HG03139 (cell line): ENCODE measurements around the gene ABL1.

Source experiments
- ATAC-seq: cut with Tn5 transposase; IDR thresholded peaks from one replicate; pipeline ENCODE4 v1.9.1; 2021; ENCODE audit not compliant: unreplicated experiment

ABL1 gene

DNA sequence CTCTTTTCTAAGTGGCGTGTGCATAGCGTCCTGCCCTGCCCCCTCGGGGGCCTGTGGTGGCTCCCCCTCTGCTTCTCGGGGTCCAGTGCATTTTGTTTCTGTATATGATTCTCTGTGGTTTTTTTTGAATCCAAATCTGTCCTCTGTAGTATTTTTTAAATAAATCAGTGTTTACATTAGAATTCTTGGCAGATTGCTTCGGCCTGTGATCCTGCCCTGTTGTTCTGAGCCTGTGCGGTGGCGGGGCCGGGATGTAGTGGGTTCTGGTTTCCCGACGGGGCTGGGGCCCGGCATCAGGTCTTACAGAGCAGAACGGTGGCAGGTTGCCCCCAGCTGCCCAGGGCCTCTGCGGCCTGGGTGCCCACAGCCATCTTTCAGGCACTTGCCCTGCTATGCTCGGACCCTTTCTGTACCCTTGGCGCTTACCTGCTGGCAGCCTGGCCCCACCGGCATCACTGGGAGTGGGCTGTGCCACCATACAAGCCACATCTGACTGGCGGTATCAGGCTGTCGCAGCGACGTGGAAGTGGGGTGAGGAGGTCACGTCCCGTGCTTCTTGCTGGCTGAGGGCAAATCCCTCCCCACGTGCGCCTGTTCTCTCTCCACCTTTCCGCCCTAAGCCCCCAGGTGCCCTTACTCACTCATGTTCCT is 52.6 kb downstream of the ABL1 start:
- no peak for ATAC-seq

DNA sequence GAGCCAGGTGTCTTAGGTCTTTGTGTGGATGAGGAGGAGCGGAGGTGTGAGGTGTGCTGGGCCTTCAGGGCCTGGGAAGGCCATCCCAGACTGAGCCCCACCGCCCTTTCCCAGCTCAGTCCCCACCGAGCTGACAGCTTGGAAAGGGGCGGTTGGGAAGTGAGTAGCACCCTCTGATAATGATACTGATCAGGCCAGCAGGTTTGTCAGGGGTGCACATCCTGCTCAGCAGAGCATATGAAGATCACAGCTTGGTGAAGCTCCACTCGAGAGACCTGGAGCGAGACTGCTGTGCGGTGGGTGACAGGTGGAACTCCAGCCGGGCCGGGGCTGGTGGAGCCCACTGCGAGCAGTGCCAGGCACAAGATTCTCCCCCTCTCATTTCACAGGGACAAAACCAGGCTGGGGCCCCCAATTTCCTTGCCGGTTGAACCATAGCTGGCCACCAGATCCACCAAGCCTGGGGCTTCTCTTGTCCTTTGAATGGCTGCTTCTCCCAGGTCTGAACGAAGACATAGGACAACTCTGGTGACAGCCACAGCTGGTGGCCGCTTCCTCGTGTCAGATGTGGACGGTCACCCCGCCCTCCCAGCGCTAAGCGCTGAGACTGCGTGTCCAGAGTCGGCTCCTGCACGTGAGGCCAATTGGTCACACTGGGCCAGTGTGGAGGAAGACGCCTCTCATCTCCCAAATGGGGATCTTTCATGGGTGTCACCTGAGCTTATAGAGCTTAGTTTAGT is 53.3 kb downstream of the ABL1 start:
- ATAC-seq = no peak

DNA sequence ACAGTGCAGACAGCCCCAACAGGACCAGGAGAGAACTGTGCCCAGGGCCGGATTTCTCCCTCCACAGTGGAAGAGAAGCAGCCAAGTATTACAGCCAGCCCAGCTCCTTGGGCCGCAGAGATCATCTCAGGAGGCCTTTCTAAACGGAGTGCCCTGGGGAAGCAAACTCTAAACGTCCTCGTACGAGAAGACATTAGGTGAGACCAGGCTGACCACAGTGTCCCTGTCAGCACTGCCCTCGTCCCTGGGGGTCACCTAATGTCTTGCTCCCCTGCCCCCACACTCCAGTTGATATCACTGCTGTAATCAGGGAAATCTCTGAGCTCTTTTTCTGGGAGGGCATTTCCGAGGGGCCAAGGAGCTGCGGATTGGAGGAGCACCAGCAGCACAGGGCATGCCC is 55.1 kb downstream of the ABL1 start:
- no peak for ATAC-seq

DNA sequence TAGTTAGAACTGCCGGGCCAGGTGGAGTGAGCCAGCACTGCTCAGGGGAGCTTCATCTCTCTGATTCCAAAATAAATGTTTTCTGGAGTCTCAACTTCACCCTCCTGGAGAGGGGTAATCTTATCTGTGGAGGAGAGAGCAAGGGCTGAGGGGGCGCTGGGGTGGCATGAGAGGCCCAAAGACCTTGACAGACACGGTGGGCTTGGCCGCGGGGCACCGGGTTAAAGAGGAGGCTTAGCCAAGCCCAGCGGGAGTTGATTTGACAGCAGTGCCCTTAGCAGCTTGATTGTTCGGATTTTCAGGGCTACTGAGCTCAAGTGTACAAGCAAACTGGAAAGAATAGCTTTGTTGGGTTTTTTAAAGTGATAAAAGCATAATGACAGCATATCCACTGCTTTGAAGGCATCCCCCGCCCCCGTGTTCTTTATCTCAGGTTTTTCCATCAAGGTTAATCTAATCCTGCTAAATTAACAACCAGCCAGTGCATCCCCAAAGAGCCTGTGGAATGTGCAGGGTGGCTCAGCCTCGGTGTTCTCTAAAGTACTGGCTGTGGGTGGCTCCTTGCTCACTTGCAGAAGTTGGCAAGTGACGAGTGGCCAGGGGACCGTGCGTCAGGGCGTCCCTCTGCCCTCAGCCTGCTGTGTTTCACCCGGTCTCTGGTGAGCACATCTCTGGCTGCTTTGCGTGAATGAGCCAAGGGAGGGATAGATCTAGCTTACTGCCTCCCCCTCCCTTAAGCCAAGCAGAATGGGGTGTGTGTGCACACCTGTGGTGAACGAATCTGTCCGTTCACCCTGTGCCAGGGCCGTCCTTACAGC is 56.0 kb downstream of the ABL1 start:
- no peak for ATAC-seq

DNA sequence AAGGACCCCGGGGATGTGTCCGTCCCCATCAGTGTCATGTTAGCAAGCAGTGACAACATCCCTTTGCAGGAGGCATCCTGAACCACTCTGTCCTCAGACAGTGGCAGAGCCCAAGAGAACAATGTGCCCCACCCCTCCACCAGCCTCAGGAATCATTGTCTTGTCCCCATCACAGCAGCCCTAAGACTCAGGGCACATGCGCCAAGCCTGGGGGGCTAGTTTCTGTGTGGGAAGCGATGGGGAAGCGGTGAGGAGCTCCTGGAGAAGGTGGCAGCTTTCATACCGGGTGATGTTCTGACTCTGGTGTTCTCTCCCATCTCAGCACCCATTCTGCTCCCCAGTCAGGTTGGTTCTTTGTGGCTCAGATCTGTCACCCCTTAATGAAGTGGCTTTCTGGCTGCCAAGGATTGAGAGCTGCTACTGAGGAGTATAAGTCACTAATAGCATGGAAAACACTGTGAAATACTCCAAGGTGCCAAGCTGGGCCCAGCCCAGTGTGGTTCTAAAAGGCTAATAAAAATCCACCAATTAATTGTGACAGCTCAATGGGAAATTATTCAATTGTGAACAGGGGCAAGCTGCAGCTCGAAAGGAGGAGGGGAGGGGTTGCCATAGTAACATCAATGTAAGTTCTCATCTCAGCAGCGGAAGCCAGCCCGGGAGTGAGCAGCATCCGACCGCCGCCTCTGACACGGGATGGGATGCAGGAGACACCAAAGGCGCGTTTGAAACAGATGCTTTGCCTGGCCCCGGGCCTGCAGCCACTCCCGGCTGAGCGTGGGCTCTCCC is 56.8 kb downstream of the ABL1 start:
- no peak for ATAC-seq

DNA sequence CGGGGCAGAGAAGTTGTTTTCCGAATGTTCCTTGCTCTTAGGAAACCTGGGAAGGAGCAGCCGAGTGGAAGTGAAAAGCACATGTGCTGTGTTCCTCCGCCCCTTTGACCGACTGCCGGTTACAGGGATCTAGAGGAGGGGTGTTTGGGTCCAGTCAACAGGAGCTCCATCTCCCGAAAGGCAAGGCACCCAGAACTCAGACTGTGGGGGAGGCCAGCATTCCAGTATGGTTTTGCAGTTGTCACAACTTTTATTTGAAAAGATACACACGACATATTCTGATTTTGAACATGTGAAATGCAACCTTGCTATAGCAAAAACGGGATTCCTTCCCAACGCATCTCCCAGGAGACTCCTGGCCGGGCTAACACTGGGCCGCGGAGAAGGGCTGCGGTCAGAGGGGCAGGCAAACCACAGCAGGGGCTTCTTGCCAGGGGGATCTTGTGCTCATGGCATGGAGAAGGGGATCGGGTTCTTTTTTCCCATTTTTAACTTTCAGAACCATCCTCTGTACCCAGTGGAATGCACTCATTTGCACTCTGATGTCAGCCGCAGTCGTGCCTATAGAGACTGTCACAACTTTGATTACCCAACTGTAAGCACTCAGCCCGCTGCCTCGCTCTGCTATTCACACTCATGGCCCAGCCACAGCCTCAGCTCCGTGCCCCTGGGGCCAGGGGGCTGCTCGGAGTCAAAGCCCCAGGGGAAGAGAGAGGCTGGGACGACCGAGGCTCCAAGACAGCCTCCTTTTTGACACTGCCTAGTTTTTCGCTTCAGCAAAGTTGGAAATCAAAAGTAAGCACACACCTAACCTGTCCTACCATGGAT is 57.6 kb downstream of the ABL1 start:
- no peak for ATAC-seq

DNA sequence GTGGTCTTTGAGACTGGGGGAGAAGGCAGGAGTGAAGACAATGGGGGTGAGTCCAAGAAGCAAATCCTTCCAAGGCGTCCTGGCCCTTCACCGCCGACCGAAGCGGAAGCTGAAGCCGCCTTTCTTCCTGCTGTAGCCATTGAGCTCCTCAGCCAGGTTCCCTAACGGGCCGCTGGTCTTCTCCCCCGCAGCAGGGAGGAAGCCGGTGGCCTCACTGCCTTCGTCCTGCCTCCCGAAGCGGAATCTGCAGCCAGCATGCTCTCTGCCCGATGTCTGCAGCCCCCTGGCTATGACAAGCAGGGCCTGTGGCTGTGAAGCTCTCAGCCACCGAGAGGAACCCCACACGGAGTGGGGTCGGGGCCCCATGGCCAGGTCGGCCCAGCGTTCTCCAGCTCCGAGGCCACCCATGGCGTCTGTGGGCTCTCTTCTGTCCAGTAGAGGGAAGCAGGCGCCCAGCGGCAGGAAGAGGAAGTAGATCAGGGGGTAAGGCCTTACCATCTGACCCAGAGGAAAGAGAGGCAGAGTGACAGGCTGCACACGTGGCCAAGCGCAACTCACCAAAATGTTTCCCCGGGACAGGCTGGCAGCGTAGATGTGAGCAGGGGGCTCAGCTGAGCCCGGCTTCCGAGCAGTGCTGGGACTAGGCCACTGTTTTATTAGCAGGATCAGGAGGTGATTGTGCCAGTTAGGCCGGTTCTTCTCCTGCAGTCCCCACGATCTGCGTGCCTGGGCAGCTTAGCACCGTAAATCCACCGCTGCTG is 58.5 kb downstream of the ABL1 start:
- no peak for ATAC-seq

DNA sequence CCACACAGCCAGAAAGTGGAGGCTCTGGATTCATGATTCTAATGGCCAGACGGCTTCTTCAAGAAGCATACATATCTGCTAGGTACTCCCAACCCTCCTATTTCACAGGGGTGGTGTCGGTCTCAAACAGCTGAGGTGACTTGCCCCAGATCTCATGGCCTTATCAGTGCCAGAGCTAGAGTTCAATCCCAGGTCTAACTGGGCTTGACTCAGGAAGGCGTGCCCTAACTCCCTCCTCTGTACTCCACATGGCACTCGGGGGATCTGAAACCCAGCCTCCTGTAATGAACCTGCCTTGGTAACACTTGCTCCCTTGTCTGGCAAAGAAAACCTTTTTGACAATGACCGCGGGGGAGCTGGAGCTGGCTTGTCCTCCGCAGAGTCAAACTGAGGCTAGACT is 59.5 kb downstream of the ABL1 start:
- ATAC-seq = no peak

DNA sequence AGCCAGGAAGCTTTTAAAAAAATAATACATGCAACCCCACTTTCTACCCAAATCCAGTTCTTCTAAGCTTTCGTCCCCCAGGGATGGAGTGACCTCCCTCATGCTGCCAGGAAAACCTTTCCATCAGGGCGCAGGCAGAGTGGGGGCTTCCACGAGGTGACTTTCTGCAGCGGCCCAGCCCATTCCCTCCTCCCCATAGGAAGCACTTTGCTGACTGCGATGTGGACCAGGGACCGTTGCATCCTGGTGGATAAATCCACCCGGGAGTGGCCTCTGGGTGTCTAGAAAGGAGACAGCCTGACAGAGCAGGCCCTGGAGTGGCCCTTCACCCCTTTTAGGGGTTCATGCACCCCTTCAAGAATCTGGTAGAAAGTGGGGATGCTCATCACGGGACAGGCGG is 60.0 kb downstream of the ABL1 start:
- ATAC-seq = no peak

DNA sequence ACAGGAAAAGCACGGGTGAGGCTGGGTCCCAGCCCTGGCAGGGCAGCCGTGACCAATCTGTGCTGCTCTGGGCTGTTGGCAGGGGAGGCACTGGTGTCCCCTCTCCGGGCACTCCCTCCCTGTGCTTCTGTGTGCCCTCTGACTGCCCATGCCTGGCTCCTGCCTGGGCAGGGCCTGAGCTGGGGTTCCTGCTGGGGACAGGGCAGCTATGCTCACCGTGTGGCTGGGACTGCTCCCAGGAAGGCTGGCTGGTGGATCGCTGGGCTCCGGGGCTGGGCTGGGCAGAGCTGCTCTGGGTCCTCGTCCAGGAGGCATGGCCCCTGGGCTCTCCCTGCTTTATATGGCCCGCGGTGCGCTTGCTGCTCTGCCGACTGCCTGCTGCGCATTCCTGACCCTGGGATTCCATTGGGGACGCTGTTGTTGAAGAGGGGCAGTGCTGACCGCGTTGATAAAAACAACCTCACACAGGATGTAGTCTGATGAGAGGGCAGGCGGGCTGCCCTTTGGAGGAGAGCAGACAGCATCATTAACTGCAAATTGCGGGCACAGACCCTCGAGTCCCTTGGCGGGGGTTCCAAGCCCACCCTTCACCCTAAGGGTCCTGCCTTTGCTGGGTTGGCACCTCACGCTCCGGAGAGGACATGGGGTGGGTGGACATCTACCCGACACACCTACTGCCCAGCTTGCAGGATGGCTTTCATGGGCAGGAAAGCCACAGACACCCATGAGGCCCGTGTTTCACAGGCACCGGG is 60.6 kb downstream of the ABL1 start:
- no peak for ATAC-seq

DNA sequence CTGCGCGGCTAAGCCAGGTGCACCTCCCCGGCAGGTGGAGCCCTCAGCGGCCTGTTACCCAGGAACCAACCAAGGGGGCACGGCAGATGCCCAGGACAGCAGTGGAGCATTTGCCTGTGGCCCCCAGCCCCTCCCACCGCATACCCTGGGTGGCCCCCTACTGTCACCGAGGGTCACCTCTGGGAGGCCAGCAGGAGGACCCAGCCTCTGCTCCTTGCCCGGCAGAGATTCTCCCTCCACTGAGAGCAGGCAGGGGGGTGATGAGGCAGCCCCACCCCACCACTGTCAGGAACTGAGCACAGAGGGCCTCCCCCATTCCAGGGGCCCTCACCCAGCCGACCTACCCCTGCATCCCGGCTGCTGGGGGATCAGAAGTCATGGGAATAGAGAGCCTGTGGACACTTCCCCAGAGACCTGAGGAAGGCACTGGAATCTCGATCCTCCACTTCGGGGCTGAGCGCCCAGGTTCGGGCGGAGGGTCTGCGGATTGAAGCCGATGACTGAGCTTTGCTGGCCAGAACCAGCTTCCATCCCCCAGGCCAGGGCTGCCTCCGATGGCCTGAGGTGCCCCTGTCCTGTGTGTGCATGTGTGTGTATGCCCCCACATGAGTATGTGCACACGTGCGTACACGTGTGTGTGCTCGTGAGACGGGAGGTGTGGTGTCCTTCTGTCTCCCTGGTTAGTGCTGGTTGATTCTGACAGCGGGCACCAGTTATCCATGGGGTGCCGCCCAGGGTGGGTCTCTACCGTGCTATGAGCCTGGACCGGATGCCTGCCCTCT is 61.4 kb downstream of the ABL1 start, which contains the start of gene QRFP:
QRFP (minus strand) TSS at position 580 of the 782 bp plus-strand sequence. CDS start 2,974 bp downstream, outside the sequence.
- ATAC-seq = no peak

DNA sequence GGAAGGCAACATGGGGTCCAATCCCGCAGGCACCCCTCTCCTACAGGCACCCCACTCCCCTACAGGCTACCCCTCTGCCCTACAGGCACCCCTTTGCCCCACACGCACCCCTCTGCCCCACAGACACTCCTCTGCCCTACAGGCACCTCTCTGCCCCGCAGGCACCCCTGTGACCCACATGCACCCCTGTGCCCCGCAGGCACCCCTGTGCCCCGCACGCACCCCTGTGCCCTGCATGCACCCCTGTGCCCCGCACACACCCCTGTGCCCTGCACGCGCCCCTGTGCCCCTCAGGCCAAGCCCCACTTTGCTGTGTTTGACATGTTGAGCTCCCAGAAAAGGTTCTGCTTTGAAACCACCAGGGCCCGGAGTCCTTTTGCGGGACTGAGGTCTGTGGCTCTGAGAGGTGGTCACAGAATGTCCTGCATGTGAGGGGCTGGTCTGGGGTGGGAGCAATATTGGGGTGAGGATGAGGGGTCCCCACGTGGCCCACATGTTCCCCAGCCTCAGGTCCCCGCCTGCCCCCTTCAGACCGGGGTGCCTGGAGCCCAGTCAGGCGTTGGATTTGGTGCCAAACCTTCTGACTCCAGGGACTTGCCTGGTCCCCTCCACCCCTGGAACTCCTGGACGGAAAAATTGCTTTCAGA is 62.2 kb downstream of the ABL1 start:
- no peak for ATAC-seq

DNA sequence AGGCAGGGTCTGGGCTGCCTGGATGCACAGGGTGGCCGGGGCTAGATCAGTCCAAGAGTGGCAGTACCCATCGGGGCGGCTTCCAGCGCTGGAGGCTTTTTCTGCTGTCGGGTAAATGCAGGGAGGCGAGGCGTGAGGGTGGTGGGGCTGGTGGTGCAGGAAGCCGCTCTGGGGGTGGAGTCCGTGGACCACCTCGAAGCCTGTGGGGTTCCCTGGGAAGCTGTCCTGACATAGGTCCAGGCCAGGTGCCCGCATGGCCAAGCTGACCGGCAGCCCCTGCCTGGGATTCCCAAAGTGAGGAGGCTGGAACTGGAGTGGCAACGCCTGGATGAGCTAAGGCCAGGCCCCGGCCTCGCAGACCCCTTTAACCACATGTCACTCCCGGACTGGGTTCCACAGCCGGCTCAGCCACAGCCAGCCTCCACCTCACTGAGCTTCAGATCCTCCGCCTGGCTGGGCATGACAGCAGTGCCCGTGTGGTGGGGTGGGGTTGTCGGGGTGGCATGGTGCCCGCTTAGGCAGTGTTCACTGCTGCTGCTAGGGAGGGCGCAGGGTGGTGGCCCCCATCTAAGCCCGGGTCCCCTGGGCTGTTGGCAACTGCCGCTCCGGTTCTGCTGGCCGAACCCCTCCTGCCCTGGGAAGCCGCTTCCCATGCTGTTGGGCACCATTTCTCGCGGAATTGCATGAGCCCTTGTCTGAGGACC is 62.9 kb downstream of the ABL1 start:
- no peak for ATAC-seq

DNA sequence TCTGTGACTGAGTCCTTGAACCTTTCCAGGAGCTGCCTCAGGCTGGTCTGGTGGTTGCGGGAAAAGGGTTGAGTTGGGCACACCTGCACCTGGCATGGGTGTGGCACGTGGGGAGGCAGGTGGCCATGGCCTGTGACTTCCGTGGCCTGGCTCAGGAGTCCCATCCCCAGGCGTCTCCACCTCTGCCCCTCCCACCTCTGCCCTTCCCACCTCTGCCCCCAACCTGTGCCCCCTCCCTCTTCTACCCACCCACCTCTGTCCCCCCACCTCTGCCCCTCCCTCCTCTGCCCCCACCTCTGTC is 63.4 kb downstream of the ABL1 start:
- no peak for ATAC-seq

DNA sequence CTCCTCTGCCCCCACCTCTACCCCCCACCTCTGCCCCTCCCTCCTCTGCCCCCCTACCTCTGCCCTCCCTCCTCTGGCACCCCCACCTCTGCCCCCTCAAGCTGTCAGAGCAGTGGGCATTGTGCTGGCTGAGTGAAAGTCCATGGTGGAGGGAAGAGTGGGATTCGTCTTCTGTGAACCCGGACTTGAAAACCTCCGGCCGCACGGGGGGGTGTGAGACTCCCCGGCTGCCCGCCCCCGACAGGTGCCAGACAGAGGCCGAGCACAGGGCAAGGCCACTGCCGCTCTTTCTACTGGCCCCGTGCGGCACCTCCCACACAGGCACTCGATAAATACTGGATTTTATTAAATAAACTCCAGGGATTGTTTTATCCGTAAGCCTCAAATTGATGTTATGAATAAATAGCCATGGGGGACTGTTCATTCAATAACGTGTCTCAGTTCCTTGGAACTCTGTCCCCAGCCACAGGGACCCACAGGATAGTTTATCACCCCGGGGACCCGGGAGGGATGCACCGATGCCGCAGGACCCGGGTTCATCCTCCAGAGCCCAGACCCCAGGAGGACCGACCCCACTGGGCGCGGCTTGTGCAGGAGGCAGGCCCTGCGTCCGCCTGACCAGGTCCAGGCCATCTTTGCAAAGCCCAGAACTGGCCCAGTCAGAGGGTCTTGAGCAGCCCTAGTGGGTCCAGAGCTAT is 64.1 kb downstream of the ABL1 start:
- no peak for ATAC-seq

DNA sequence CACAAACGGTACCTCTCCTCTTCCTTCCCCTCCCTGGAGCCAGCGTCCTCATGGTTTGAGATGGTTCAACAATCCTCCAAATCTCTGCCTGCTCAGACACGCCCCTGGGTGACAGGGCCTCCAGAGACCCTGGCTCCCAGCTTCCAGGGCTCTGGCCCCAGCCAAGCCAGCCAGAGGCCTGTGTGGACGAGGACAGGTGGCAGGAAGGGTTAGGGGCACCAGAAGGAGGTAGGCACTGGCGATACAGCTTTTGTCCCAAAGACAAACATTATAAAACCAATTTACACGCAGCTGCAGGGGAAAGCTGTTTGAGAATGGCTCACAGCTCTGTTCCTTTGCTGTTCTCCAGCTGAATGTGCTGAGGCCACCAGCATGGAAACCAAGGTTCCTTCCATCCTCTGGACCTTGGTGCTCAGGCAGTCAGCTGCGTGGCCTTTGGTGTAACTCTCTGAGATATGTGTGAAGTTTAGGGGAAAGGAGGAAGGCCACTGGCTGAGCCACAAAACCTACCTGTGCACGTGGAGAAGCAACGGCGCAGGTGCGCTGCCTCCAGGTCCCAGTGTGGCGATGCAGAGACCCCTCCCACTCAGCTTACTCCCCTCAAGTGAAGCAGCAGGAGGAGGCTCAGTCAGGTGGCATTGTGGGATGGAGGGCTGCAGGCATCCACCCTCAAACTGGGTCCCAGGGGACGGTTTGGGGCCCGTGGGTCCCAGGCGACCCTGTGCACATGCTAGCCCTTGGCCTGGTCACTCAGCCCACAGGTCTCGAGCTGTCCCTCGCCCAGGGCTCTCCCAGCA is 65.8 kb downstream of the ABL1 start:
- ATAC-seq = no peak
